TTC549 (cell line): ENCODE data around the gene FEZ2.

Source experiments
- FAIRE-seq: peaks from 2 replicates; lab custom pipeline; 2012; peaks lifted over from hg19 to GRCh38; lab: Jason Lieb, UNC

The FEZ2 gene

GRCh38 chr2:36586672-36587071 is 11.3 kb downstream of the FEZ2 start:
- FAIRE-seq, result no peak

- FAIRE-seq, result no peak
Measured at GRCh38 chr2:36584148-36584794, 13.7 kb downstream of the FEZ2 start.

- FAIRE-seq, result no peak
Measured at GRCh38 chr2:36582951-36583350, 15.0 kb downstream of the FEZ2 start.

GRCh38 chr2:36582538-36582937 is 15.4 kb downstream of the FEZ2 start:
- no peak for FAIRE-seq

- no peak for FAIRE-seq
Measured at GRCh38 chr2:36579297-36579664, 18.7 kb downstream of the FEZ2 start.

GRCh38 chr2:36578343-36579296 is 19.3 kb downstream of the FEZ2 start:
- no peak for FAIRE-seq

- FAIRE-seq, result no peak
Measured at GRCh38 chr2:36577884-36578283, 20.1 kb downstream of the FEZ2 start.

GRCh38 chr2:36574560-36574959 is 23.4 kb downstream of the FEZ2 start:
- FAIRE-seq, result no peak

- FAIRE-seq, result no peak
Measured at GRCh38 chr2:36573165-36573564, 24.8 kb downstream of the FEZ2 start.

- FAIRE-seq, result no peak
Measured at GRCh38 chr2:36572719-36573059, 25.3 kb downstream of the FEZ2 start.

- FAIRE-seq, result no peak
Measured at GRCh38 chr2:36572054-36572718, 25.8 kb downstream of the FEZ2 start.

GRCh38 chr2:36570416-36570815 is 27.6 kb downstream of the FEZ2 start:
- no peak for FAIRE-seq

- FAIRE-seq, result no peak
Measured at GRCh38 chr2:36569267-36569856, 28.6 kb downstream of the FEZ2 start.

GRCh38 chr2:36568516-36569246 is 29.3 kb downstream of the FEZ2 start:
- no peak for FAIRE-seq

GRCh38 chr2:36567711-36568408 is 30.1 kb downstream of the FEZ2 start:
- no peak for FAIRE-seq

- no peak for FAIRE-seq
Measured at GRCh38 chr2:36566887-36567286, 31.1 kb downstream of the FEZ2 start.

GRCh38 chr2:36565712-36566111 is 32.3 kb downstream of the FEZ2 start:
- no peak for FAIRE-seq

GRCh38 chr2:36564377-36564930 is 33.5 kb downstream of the FEZ2 start:
- FAIRE-seq, result no peak

- FAIRE-seq, result no peak
Measured at GRCh38 chr2:36562973-36563532, 34.9 kb downstream of the FEZ2 start.

GRCh38 chr2:36562240-36562639 is 35.7 kb downstream of the FEZ2 start:
- FAIRE-seq, result no peak
